Activated T-cell treated with anti-CD3 and anti-CD28 coated beads, Interleukin-2, amount 50 U/mL, for 48 hours (primary cell): ENCODE data around the gene GLCCI1.
"Not testable (repeated sequence)": the region's sequence is repeated elsewhere in the genome, so short reads cannot be mapped to it uniquely, and the experiment has no call there.

Experiments
- DNase-seq, 2 experiments: peaks; one replicate each; pipeline ENCODE4 v3.0.0-alpha.2; 2020

The GLCCI1 gene

DNA sequence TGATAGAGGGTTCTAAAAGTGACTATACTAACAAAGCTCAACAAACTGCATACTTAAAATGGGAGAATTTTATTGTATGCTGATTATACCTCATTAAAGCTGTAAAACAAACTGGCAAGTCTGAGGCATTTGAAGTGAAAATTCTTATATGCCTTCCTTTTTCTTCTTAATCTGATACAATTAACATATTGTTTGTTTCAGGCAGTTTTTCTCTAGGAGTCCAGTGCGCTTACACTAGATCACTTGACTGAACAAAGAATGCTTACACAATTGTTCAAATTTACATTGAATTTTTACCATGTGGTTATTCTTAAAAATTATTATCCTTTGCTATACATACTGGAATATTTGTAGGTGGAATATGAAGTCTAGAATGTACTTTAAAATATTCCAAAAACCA lies 89.0 kb downstream of the GLCCI1 start:
- DNase-seq: no peak

DNA sequence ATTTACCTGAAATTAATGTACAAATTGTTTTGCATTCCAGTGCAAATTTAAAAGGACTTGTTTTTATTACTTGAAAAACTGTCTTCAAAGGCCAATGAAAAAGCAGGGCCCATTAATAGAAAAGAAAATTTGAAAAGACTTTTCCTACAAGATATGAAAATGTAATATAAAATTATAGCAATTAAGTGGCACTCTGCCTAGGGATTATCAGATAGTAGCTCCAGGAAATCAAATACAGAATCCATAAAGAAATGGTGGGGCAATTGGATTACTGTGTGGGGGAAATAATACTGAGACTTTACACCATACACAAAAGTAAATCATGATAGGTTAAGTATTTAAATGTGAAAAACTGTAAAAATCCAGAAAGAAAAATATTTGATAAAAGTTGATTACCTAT lies 89.7 kb downstream of the GLCCI1 start:
- no peak for DNase-seq

DNA sequence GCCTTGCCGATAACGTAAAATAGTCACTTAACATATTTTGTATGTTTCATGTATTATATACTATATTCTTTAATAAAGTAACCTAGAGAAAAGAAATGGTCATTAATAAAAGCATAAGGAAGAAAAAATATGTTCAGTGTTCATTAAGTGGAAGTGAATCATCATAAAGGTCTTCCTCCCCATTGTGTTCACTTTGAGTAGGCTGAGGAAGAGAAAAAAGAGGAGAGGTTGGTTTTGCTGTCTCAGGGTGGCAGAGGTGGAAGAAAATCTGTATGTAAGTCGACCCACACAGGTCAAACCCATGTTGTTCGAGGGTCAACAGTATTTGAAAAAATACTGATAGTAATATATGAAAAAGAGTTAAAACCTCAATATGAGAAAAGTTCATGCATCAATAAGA lies 90.3 kb downstream of the GLCCI1 start:
- no peak for DNase-seq

DNA sequence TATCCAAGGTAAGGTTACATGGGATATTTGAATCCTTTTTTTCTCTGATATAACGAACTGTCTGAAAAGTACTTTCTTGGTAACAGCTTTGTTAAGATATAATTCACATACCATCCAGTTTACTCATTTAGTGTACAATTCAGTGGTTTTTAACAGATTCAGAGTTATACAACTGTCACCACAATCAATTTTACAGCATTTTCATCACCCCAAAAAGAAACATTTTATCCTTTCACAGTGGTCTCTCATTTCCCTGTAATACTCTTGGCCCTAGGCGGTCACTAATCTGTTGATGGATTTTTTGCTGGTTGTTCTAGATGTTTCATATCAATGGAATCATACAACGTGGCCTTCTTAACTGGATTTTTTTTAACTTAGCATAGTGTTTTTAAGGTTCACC lies 91.6 kb downstream of the GLCCI1 start:
- DNase-seq: no peak

DNA sequence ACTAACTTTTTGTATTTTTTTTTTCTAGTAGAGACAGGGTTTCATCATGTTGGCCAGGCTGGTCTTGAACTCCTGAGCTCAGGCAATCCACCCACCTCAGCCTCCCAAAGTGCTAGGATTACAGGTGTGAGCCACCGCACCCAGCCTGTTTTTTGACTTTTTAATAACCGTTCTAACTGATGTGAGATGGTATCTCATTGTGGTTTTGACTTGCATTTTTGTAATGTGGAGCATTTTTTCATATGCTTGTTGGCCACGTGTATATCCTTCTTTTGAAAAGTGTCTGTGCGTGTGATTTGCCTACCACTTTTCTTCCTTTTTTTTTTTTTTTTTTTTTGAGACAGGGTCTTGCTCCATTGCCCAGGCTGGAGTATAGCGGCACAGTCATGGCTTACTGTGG lies 94.7 kb downstream of the GLCCI1 start:
- DNase-seq: not testable (repeated sequence)

DNA sequence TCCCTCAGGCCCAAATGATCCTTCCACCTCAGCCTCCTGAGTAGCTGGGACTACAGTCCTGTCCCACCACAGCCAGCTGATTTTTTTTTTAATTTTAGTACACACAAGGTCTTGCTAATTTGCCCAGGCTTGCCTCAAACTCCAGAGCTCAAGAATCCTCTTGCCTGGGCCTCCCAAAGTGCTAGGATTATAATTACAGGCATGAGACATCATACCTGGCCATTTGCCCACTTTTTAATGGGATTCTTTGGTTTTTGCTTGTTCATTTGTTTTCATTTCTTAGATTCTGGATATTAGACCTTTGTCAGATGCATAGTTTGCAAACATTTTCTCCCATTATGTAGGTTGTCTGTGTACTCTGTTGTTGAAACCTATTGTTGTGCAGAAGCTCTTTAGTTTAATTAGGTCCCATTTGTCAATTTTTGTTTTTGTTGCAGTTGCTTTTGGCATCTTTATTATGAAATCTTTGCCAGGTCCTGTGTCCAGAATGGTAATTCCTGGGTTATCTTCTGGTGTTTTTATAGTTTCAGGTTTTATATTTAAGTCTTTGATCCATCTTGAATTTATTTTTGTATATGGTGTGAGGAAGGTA lies 95.2 kb downstream of the GLCCI1 start:
- no peak for DNase-seq

DNA sequence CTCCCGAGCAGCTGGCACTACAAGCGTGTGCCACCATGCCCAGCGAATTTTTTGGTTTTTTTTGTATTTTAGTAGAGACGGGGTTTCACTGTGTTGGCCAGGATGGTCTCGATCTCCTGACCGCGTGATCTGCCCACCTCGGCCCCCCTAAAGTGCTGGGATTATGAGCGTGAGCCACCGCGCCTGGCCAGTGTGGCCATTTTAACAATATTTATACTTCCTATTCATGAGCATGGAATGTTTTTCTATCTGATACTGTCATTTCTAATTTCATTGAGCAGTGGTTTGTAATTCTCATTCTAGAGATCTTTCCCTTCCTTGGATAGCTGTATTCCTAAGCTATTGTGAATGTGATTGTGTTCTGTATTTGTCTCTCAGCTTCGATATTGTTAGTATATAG lies 96.2 kb downstream of the GLCCI1 start:
- no peak for DNase-seq

DNA sequence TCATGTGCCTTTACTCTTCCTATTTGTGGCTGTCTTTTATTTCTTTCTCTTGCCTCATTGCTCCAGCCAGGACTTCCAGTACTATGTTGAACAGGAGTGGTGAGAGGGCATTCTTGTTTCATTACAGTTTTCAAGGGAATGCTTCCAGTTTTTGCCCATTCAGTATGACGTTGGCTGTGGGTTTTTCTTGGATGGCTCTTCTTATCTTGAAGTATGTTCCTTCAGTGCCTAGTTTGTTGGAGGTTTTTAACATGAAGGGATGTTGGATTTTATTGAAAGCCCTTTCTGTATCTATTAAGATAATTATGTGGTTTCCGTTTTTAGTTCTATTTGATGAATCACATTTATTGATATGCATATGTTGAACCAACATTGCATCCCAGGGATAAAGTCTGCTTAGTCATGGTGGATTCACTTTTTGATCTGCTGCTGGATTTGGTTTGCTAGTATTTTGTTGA lies 96.8 kb downstream of the GLCCI1 start:
- no peak for DNase-seq

DNA sequence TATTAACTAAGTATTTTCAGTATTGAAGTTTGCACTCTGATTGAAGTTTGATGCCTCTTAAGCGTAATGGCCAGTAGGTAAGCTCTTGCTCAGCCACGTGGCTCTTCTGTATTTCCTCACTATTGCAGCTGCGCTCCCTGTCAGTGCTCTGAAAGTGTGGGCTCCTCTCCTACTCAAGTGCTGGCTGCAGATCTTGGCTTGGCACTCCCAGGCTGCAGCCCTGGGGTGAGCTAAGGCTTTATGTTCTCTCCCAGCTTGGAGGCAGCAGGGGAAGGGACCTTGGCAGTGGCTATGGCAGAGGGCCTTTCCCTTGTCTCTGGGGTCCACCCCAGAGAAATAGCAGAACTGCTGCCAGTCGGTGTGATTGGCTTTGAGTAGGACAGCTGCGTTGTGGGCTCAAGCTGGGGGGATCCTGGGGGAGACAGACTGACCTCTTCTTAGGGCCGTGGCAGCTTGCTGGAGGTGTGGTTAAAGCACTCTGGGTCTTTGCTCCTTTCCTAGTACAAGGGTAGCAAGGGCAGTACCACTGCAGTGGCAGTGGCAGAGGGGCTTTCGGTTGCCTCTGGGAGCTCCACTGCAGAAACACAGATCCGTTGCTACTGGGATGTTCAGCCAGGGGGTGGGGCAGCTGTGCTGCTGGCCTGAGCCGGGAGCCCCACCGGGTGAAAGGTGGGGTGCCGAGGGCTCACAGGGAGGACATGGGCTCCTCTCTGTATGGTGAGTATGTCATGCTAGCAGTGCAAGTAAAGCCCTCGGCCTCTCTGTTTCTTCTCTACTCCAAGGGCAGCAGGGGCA lies 100.5 kb downstream of the GLCCI1 start:
- no peak for DNase-seq

DNA sequence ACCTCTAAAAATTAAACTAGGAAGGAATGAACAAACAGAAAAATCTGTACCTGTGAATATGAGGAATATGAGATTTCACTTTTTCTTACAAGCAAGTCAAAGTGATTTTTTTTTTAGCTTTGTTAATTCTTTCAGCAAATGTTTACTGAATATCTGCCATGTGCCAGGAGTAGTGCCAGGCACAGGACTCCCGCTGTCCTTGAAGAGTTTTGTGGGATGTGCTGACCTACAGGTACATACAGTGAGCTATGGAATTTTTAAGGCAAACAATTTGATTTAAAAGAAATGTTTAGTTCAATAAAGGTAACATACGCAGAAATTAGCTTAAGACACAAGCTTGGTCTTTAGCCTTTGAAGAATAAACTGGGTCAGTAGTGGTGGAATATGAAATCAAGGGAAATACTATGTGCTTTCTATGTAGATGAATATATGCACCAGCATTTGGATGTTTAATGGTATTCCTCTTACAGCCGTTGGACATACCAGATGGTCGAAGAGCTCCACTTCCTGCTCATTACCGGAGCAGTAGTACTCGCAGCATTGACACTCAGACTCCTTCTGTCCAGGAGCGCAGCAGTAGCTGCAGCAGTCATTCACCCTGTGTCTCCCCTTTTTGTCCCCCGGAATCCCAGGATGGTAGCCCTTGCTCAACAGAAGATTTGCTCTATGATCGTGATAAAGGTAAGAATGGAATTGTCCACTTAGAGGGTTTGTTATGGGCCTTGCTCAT lies 102.0 kb downstream of the GLCCI1 start:
- DNase-seq: no peak

DNA sequence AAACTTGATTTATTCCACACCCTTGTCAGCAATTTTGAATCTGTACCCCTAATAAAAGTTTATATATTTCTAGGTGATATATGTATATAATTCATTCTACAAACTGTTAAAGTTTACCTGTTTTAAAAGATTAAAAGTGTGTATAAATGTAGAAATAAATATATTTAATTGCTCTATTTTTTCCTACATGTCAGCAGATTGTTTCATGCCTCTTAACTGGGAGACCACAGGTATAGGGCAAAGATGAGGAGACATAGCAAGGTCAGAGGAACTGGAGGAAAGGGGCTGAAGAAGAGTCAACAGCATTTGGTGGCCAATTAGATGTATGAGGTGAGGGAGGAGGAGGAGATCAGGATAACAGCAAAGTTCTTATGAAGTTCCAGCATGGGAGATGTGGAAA lies 109.8 kb downstream of the GLCCI1 start:
- no peak for DNase-seq

DNA sequence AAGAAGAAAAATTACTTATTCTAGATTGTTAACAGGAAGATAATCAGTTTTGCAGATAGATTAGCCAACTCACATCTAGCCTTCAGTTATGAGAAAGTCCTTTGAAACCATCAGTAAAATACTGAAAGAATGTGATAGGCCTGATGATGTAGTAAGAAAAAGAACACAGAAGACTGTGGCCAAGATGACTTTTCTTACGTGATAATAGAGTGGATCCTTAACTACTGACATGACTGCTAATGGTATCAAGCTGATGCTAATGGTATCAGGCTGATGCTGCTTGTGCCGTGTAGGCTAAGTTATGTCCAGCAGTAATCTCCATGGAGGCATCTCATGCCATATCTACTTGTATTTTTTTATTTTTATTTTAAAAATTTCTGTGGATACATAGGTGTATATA lies 114.2 kb downstream of the GLCCI1 start:
- DNase-seq: no peak

DNA sequence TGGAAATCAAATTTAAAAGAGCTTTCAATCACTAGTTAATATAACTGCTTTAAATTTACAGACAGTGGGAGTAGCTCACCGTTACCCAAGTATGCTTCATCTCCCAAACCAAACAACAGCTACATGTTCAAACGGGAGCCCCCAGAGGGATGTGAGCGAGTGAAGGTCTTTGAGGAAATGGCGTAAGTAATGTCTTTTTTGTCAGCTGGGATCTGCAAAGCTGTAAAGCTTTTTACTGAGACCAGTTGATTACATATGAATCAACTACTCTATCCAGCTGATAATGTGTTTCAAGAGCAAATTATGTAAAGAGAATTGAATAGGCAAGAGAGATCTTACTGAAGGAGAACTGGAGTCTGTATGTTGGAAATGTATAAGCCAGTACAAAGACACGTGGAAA lies 116.2 kb downstream of the GLCCI1 start:
- no peak for DNase-seq

DNA sequence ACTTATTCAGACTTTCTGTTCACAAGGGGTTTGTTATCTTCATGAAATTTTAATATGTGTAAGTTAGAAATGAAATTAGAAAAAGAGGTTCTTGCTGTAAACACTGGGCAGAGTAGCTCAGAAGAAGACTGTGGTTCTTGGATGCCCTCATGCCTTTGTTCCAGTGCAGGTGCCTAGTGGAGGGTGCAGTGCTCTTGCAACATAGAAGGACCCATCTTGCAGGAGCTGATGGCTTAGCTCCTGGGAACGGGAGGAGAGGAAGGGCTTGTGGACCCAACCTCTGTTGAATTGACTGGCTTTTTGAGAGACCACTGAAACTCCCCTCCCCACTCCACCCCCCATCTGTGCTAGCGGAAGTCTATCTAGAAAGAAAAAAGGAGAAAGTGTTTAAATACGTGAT lies 116.8 kb downstream of the GLCCI1 start:
- no peak for DNase-seq

DNA sequence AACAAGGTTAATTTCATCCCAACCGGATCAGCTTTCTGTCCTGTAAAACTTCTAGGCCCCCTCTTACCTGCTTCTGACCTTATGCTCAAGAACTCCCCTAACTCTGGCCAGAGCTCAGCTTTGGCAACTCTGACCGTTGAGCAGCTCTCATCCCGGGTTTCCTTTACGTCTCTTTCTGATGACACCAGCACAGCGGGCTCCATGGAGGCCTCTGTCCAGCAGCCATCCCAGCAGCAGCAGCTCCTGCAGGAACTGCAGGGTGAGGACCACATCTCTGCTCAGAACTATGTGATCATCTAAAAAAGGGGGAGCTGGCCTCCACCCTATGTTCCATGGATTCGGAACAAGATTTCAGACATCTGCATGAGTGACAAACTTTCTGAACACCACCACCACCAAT lies 117.6 kb downstream of the GLCCI1 start:
- no peak for DNase-seq

DNA sequence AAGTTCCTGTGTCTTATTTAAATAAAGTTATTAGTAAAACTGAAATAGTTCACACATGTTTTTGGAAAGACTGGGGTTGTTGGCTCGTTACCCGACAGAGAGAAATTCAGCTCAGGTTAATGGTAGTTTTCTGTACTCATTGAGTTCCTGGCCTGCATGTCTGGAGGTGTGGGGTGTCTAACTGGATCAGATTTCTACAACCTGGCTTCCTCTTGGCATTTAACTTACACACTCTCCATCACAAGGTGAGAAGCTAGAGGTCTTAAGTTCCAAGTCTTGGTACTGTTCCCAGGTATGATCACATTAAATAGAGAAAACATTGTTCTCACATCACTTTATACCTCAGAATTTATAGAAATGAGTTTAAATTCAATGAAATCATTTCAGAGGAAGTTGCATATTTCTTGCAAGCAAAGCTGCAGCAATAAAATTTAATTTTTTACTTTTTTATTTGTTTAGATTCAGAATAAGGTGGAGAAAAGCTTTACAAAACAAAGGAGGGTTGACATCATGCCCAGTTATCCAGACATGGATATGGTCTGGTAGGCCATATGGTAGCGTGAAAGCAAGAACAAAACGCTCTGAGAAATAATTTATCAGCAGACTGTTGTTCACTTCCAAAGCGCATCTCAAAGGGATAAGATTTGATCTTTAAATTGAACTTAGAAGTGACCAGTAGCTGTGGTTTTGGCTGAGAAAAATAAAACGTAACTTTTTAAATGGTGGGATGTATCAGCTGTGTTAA lies 120.6 kb downstream of the GLCCI1 start:
- DNase-seq: no peak

DNA sequence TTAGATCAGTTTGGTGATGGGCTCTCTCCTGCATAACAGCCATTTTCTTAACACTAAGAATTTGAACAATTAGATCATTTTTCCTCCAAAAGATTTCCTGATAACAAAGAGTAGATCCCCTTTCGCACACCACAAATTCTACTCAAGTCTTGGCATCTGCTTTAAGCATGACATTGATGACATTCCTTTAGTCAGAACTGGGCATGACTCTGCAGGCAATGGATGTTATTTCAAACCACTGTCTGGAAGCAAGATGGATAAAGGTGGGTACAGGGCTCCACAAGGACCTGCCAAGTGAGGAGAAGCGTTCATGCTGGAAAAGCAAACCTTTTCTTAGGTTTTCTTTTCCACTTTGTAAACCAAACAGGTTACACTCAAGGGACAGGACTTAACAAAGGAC lies 123.5 kb downstream of the GLCCI1 start:
- no peak for DNase-seq

DNA sequence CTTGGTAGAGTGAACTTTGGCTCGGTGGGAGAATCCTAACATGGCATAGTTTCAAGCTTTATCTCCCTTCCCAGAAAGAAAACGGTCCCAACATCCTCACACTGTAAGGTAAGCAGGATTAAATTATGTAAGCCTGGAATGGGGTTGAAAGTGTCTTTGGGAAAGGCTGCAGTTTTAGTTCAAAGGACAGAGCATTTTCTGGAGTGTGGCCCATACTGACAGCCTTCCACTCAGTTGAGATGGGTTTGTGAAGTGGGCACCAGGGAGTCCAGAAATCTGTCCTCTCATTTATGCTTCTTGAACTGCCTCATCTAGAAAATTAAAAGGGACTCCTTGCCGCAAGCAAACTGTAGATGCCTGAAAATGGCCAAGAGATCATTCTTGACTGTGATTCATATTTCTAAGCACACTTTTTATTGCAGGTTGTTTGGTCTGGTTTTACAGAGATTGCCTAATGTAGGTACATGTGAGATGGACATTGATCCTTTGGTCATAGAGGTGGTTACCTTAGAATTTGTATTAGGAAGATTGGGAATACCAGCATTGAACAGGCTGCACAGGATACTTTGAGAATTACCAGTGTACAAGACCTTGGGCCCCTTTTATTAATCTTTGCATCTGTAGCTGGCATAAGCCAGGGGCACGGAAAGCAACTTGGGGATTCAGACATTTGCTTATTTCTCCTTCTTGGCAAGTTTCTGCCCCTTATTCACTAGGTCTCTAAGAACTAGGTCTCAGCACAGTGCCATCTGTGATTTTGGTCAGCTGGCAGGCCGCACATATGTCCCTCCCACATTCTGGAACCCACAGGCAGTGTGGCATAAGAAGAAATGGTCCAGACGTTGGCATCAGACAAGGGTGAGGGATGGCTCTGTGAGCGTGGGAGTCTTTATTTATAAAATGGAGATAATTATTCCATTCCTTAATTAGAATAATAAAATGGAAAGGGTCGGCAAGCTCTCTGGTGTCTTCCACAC lies 125.9 kb downstream of the GLCCI1 start:
- DNase-seq: no peak

DNA sequence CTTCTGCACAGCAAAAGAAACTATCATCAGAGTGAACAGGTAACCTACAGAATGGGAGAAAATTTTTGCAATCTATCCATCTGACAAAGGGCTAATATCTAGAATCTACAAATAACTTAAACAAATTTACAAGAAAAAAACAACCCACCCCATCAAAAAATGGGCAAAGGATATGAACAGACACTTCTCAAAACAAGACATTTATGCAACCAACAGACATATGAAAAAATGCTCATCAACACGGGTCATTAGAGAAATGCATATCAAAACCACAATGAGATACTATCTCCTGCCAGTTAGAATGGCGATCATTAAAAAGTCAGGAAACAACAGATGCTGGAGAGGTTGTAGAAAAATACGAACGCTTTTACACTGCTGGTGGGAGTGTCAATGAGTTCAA lies 132.7 kb downstream of the GLCCI1 start:
- not testable (repeated sequence) for DNase-seq

DNA sequence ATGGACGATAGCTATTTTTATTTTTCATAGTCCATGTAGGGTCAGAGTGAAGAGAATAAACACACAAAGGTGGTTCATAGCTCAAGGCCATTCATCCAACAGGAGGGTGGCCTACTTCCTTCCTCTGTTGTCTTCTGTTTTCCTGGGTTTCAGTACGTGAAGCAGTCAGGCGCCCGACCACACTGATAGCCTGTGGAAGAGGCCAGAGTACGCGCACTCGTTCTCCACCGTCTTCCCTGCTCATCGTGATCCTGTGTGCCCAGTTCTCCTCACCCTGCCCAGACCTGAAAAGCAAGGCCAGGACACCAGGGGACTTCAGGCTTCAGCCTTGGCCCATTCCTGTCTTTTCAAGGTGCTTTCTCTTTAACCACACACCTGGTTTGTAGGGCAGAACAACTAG lies 134.7 kb downstream of the GLCCI1 start:
- no peak for DNase-seq

DNA sequence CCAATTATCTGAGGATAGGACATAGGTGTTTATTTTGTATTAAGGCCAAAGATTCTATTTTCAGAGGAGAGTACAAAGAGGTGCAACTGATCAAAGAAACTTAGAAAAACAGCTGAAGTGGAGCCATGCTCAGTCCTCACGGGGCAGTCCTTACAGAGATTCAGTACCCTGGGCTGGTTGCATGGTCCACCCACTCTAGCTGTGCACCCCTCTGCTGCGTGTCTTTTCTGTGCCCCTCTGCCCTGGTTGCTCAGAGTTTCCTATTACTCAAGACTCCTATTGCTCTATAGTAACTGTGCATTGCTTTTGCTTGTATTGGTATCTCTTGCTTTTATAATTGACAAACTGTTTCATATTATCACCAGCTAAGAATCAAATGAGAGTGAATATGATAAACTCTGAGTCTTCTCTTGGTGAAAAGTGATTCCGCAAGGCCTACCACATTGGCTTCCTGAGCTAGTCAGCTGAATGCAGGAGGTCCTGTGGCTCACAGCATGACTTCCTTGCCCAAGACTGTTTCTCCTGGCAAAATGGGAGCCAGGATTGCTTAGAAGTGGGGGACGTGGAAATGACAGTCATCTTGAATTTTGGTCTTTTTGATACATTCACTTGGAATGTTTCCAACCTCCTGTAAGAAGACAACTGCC lies 137.0 kb downstream of the GLCCI1 start:
- no peak for DNase-seq
